Subcutaneous adipose tissue (tissue), 4 donors: Measurements from ENCODE around the gene NME7. TPM values are rescaled to one million over a fixed set of nuclear protein-coding genes. Genes with fewer than 3 reads are reported as not detected.

Experiments
- total RNA-seq, 4 donors: library from RNA; depleted of rRNA; stranded (reverse); fragments of >200 nt; gene quantifications; one replicate each; pipeline ENCODE4 v1.1.0, GENCODE V29; 2016
- TF ChIP-seq, protein P1 (sequence below): fragments of 450-650 bp; IDR thresholded peaks from one replicate; pipeline ENCODE4 v1.5.1; 2016; ENCODE audit warnings: low read depth, mild to moderate bottlenecking, control low read depth, antibody characterized with exemption, moderate library complexity

The NME7 gene
- total RNA-seq, 4 donors from 2014 or later, result 10.5 to 14.2 (median 12.9) TPM

DNA sequence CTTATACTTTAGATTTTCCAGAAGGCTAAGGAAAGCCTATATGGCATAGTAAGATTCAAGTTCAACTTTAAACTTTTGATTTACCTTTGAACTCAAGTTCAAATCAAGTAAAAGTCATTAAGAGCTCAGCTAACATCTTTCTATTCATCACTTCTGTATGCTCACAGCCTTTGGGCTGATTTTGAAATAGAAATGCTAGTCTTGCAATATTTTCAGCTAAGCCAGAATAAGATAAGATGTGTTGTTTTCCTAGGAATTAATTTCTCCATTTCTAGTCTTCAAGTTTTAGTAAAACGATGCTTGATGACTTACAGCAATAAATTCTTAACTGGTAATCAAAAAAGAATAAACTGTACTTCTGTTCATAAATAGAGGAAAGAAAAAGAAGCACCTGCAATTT, 225.5 kb downstream of the NME7 start:
- TF ChIP-seq, protein P1, sequence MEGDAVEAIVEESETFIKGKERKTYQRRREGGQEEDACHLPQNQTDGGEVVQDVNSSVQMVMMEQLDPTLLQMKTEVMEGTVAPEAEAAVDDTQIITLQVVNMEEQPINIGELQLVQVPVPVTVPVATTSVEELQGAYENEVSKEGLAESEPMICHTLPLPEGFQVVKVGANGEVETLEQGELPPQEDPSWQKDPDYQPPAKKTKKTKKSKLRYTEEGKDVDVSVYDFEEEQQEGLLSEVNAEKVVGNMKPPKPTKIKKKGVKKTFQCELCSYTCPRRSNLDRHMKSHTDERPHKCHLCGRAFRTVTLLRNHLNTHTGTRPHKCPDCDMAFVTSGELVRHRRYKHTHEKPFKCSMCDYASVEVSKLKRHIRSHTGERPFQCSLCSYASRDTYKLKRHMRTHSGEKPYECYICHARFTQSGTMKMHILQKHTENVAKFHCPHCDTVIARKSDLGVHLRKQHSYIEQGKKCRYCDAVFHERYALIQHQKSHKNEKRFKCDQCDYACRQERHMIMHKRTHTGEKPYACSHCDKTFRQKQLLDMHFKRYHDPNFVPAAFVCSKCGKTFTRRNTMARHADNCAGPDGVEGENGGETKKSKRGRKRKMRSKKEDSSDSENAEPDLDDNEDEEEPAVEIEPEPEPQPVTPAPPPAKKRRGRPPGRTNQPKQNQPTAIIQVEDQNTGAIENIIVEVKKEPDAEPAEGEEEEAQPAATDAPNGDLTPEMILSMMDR, result no peak

DNA sequence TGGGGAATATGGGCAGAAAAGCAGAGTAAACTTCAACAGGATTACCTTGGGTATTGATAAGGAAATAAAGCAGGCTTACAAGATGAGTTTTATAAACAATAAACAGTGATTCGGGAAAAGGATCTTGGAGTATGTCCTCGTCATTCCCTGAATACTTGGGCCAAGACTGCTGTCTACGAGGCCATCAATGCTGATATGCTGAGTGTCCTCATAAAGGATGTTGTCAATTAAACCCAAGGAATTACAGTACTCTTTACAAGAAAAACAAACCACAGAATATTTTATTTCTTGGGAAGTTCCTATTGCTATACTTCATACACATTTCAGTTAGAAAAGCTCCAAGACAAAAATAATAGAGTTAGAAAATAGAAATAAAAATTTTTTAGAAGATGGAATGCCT, 226.2 kb downstream of the NME7 start:
- TF ChIP-seq, protein P1, result no peak

DNA sequence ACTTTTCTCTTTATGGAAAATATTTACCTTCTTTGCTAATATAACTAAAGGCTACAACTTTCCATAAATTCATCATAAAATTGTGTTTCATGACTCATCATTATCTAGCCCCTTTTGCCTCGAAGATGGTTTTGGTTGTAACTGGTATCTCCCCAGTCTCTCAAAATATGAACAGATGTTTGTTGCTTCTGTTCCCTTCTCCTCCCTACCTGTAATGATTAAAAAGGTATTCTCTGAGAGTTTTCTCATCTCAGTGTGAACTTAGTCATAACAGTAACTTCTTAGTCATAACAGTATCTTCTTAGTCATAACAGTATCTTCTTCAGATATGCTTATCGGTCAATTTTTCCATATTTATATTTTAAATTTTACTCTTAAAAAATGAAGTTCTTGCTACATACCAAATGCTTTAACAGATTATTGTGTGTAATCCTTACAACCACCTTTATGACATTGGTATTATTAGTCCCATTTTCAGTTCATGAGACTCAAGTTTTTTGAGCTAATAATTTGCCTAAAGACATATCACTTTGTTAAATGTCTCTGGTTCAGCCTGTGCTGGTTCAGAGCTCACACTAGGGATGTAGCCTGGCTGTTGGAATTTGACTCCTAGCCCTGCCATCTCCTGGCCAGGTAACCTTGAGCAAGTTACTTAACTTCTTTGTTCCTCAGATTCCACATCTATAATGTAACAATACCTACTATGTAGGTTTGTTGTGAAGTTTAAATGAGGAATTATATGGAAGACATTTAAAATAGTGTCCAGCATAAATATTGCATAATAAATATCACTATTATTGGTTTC, 228.5 kb downstream of the NME7 start:
- TF ChIP-seq, protein P1, result no peak

DNA sequence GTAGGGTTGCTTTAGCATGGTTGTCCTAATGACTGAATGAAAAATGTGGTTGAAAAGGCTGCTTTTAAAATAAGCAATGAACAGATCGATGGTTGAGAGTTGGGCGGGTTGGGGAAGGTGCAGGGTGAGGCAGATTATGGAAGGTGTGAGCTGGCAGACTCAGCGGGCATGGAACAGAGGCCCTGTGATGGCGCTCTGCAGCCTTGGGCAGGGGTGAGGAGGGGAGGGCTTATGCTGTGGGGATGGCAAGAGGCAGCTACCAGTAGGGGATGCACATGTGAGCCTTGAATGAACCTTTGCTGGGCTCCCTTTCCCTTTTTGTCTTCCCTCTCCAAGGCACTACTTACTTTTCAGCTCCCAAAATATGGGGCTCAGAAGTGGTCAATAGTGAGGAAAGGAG, 230.2 kb downstream of the NME7 start:
- TF ChIP-seq, protein P1, result no peak

DNA sequence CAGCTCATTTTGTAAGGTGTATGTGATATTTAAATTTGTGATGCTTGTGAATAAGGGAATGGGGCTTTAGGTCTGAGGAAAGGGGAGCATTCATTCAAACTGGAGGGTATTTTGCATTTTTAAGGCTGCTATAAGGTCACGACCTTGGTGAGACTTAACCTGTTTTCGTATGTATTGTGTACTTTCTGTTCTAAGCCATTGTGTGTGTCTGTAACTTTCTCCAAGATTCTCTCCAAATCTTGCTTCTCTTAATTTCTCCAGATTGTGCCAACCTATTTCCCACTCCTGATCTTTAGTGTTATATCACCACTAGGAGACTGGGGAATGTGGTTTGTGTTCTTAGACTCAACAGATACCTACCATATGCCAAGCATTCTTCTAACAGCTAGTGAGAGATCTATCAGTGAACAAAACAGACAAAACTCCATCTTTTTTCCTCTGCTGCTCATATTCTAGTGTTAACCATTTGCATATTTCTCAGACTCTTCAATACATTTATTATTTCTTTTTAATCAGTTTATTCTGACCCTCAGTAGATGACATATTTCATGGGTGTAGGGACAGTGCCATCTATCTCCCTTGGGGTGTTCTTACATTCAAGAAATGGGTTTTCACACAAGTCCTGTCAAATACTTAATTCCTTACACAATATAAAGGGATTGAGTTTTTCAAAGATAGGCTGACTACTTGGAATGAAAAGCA, 233.6 kb downstream of the NME7 start:
- TF ChIP-seq, protein P1, result no peak

DNA sequence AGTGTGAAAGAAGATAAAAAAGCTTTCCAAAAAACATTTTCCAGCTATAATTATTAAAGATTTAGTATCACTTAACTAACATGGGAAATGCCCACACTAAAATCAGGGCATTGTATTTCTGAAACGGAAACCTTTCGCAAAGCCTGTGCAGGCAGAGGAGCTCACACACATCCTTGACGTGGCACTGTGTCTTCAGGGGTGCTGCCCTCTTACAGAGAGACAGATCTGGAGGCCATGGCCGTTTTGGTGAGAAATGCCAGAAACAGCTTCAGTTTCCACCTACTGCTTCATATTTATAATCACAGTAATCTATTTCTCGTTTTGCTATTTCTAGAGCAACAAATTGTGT, 234.4 kb downstream of the NME7 start:
- TF ChIP-seq, protein P1, result no peak

DNA sequence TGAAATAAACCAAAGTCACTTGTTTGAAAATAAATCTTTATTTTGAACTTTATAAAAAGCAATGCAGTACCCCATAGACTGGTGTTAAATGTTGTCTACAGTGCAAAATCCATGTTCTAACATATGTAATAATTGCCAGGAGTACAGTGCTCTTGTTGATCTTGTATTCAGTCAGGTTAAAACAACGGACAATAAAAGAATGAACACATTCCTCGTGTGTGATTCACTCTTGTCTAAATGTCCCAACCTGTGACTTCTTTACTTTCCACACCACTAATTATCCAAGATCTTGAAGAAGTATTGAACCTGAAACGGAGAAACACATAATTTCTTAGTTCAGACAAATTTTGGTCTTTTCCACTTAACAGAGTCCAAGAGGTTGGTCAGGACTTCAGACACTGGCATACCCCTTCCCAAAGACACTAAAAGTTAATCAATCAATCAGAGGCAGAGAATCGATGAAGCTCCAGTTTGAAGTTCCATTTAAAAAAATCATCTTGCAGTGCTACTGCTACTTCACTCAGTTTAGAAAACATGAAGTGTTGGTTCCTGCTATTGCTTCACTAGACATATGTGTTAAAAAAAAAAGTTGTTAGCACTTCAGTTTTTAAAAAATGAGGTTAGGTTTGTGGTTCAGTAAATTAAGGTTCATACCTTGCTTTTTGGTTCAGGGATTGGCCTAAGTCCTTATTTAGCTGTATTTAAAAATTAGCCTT, 234.9 kb downstream of the NME7 start:
- TF ChIP-seq, protein P1, result no peak
